IPS DF 6.9 (cell line): ENCODE measurements around the gene PPP1R9A.

ENCODE experiments used
- DNase-seq: peaks from one replicate; pipeline ENCODE4 v3.0.0-alpha.2; 2013; ENCODE audit warnings: low read depth, low spot score
- H3K27ac ChIP-seq: one replicate; pipeline ENCODE4 v1.5.1; 2013; ENCODE audit warnings: low read length, control low read depth
- H3K27me3 ChIP-seq: 2 replicates; pipeline ENCODE4 v1.6.1; 2013; ENCODE audit warnings: mild to moderate bottlenecking, low read length; ENCODE audit not compliant: control insufficient read depth, insufficient read depth
- H3K36me3 ChIP-seq: 2 replicates; pipeline ENCODE4 v1.6.1; 2013; ENCODE audit warnings: low read length; ENCODE audit not compliant: control insufficient read depth, insufficient read depth
- H3K4me1 ChIP-seq: 2 replicates; pipeline ENCODE4 v1.6.1; 2013; ENCODE audit warnings: low read length; ENCODE audit not compliant: control insufficient read depth, insufficient read depth
- H3K4me3 ChIP-seq: 2 replicates; pipeline ENCODE4 v1.5.1; 2013; ENCODE audit warnings: mild to moderate bottlenecking, low read length
- H3K9me3 ChIP-seq: 2 replicates; pipeline ENCODE4 v1.6.1; 2013; ENCODE audit warnings: low read length, inconsistent platforms; ENCODE audit not compliant: control insufficient read depth, insufficient read depth
- WGBS: extraction: QIAGEN DNeasy Blood & Tissue Kit; methylation state at CpG from one replicate; pipeline ENCODE4 v1.1.7; 2013; ENCODE audit warnings: mixed read lengths, missing lambda C conversion rate; ENCODE audit not compliant: insufficient read length, insufficient coverage; 5-methylcytosine and 5-hydroxymethylcytosine counted together

The PPP1R9A gene

GRCh38 chr7:95323410-95324129 lies 416.2 kb downstream of the PPP1R9A start:
- Histone ChIP-seq H3K9me3 (no peaks in the 10 kb centered on the region), H3K4me3 (no peak overlapping the region), H3K36me3 (no peaks in the 10 kb centered on the region), H3K27ac (no peak overlapping the region), H3K4me1 (no peaks in the 10 kb centered on the region), H3K27me3 (no peaks in the 10 kb centered on the region)
- no CpG with 5 or more reads among the region's 9 CpGs for WGBS
- no peak for DNase-seq

- H3K4me1 ChIP-seq, result no peaks in the 10 kb centered on the region
- no peaks in the 10 kb centered on the region for H3K27me3 ChIP-seq
- H3K27ac ChIP-seq, result no peak within 1 kb of the TSS
- H3K4me3 ChIP-seq, result no peak within 1 kb of the TSS
- no CpG with 5 or more reads among the region's 20 CpGs for WGBS
- H3K36me3 ChIP-seq, result no peaks in the 10 kb centered on the region
- no peak for DNase-seq
- no peaks in the 10 kb centered on the region for H3K9me3 ChIP-seq
These were observed 417.0 kb downstream of the PPP1R9A start, which contains the start of gene PON1 for GRCh38 chr7:95324431-95324830. TSS of gene PON1 (minus strand) at chr7:95324532. CDS start at chr7:95324475, 57 bp downstream.

DNA sequence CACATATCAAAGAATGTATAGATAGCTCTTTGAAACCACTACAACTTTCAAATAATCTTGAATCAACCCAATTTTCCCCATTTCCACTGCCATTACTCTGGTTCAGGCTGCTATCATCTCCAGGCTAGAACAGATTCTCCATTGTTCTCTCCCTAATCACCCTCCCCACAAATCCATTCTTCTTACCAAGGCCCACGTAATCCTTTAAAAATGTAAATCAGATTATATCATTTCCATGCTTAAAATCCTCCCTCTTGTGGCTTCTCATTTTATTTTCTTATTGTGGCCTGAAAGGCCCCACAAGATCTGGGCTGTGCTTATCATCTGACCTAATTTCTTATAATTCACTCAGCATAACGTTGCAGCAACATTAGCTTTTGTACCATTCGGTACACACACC lies 420.0 kb downstream of the PPP1R9A start:
- WGBS, result 100% methylated on average over 1 of the region's 3 CpGs
- no peak overlapping the region for H3K4me3 ChIP-seq

GRCh38 chr7:95330204-95330960 lies 423.0 kb downstream of the PPP1R9A start:
- 100% methylated on average over 1 of the region's 4 CpGs for WGBS
- H3K36me3 ChIP-seq, result no peaks in the 10 kb centered on the region
- no peak overlapping the region for H3K4me3 ChIP-seq
- no peaks in the 10 kb centered on the region for H3K4me1 ChIP-seq
- H3K27me3 ChIP-seq, result no peaks in the 10 kb centered on the region
- H3K27ac ChIP-seq, result no peak overlapping the region
- H3K9me3 ChIP-seq, result no peaks in the 10 kb centered on the region
- no peak for DNase-seq

More for the DNA sequence above, 420.0 kb downstream of the PPP1R9A start:
- no peak overlapping the region for H3K27ac ChIP-seq
- H3K36me3 ChIP-seq, result no peaks in the 10 kb centered on the region
- no peaks in the 10 kb centered on the region for H3K27me3 ChIP-seq
- no peaks in the 10 kb centered on the region for H3K9me3 ChIP-seq
- no peaks in the 10 kb centered on the region for H3K4me1 ChIP-seq
- no peak for DNase-seq

GRCh38 chr7:95330961-95331337 lies 423.6 kb downstream of the PPP1R9A start:
- Histone ChIP-seq H3K27ac (no peak overlapping the region), H3K4me1 (no peaks in the 10 kb centered on the region), H3K36me3 (no peaks in the 10 kb centered on the region), H3K9me3 (no peaks in the 10 kb centered on the region), H3K4me3 (no peak overlapping the region), H3K27me3 (no peaks in the 10 kb centered on the region)
- WGBS, result no CpG with 5 or more reads among the region's 1 CpG
- no peak for DNase-seq

GRCh38 chr7:95334447-95334846 lies 427.1 kb downstream of the PPP1R9A start:
- H3K27ac ChIP-seq, result no peak overlapping the region

DNA sequence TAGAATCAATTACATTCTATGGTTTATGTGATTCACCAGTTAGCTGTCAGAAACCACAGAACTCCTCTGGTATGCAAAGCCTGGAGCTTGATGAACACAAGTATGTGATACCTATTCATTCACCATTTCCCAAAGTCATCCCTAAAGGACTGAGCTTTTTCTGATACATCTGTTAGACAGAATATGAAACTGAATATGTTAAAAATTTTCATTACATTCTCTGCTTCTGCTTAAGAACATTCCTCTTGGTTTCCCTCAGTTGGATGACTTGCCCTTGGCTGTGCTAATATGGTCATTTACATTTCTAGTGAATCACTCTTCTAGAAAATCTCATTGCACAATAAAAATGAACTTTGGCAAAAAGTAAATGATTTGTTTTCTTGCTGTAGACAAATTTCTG lies 427.7 kb downstream of the PPP1R9A start:
- no peak for DNase-seq
- Histone ChIP-seq H3K27ac (no peak overlapping the region), H3K36me3 (no peaks in the 10 kb centered on the region), H3K4me1 (no peaks in the 10 kb centered on the region), H3K4me3 (no peak overlapping the region), H3K9me3 (no peaks in the 10 kb centered on the region), H3K27me3 (no peaks in the 10 kb centered on the region)

More at GRCh38 chr7:95334447-95334846, 427.1 kb downstream of the PPP1R9A start:
- Histone ChIP-seq H3K4me3 (no peak overlapping the region), H3K36me3 (no peaks in the 10 kb centered on the region), H3K4me1 (no peaks in the 10 kb centered on the region), H3K9me3 (no peaks in the 10 kb centered on the region), H3K27me3 (no peaks in the 10 kb centered on the region)
- DNase-seq, result no peak

GRCh38 chr7:95338832-95339231 lies 431.4 kb downstream of the PPP1R9A start:
- Histone ChIP-seq H3K27me3 (no peaks in the 10 kb centered on the region), H3K4me3 (no peak overlapping the region), H3K36me3 (no peaks in the 10 kb centered on the region), H3K4me1 (no peaks in the 10 kb centered on the region; the same call in 1 of the 2 replicates), H3K9me3 (no peaks in the 10 kb centered on the region), H3K27ac (no peak overlapping the region)
- WGBS, result no CpG with 5 or more reads among the region's 3 CpGs
- no peak for DNase-seq

- Histone ChIP-seq H3K36me3 (no peaks in the 10 kb centered on the region), H3K27me3 (no peaks in the 10 kb centered on the region), H3K4me3 (no peak overlapping the region), H3K27ac (no peak overlapping the region), H3K4me1 (no peaks in the 10 kb centered on the region; the same call in 1 of the 2 replicates), H3K9me3 (no peaks in the 10 kb centered on the region)
- DNase-seq, result no peak
- WGBS, result no CpG with 5 or more reads among the region's 2 CpGs
These were observed 433.1 kb downstream of the PPP1R9A start for GRCh38 chr7:95340491-95340890.

DNA sequence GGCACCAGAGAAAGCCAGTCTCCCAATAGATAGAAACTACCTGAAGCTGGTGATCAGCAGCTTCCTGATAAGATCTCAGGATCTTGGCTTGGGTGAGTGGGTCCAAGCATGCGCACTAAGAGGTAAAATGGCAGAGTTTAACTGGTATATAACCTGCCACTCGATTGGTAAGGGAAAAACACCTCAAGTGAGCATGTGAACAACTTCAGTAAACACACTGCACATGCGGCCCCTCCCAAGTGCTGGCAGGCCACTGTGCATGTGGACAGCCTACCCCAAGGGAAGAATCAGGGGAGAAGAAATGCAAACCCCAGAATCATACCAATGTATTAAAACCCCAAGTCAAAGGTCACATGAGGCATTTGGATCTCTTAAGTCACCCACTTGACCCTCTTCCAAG lies 434.6 kb downstream of the PPP1R9A start:
- WGBS, result no CpG with 5 or more reads among the region's 3 CpGs
- DNase-seq, result no peak
- Histone ChIP-seq H3K4me1 (no peaks in the 10 kb centered on the region; the same call in 1 of the 2 replicates), H3K27ac (no peak overlapping the region), H3K9me3 (no peaks in the 10 kb centered on the region), H3K36me3 (no peaks in the 10 kb centered on the region), H3K27me3 (no peaks in the 10 kb centered on the region), H3K4me3 (no peak overlapping the region)
